ENCODE results near the gene MRPL30. TPM values are rescaled to one million over a fixed set of nuclear protein-coding genes. Genes with fewer than 3 reads are reported as not detected.

The MRPL30 gene
- 33.1 to 44.6 TPM (median 35.6 TPM) in 5 replicates for total RNA-seq (2022; extraction: Qiagen RNA extraction; ENCODE audit: low read depth)

DNA sequence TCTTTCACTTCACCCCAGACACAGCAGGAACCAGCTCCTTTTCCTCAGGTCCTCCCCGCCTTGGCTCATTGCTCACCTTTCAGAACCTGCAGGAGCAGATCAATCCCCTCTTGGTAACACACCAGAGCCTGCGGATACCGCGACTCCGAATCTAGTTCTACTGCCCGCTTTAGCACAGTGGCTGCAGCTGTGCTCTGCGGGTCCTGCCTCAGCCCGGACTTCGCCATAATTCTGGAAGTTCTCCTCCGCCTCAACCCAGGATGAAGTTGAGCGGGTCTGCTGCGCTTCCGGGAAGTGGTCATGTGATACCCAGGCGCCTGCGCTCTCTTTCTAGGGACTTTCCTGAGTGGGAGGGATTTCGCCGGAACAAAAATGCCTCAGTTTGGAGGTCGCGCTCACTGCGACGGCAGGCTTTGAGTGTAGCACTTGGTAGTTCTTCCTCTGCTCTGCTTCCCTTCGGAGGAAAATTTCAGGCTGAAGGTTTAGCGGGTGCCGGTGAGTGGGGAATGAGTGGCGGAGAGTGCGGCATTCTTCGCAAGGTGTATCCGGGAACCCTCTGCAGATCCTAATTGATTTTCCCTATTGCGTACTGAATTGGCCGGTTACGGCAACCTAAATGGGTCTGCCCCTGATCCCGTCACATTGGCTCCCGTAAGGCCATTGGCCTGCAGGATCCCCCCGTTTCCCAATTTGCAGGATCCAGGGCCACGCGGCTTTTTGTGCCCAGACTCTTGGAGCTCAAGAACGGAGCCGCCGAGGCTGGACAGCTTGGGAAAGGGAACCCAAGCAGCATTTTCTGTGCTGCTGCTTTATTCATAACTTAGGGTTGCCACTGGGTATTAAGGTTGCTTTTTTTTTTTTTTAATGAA lies at the start of gene MRPL30, which contains the start of gene MITD1:
MRPL30 (plus strand) TSS at position 430 of the 869 bp plus-strand sequence. CDS start 5,020 bp downstream, outside the sequence.
MITD1 (minus strand) TSS at position 304 of the 869 bp plus-strand sequence; CDS start at position 227, 77 bp downstream.

DNA sequence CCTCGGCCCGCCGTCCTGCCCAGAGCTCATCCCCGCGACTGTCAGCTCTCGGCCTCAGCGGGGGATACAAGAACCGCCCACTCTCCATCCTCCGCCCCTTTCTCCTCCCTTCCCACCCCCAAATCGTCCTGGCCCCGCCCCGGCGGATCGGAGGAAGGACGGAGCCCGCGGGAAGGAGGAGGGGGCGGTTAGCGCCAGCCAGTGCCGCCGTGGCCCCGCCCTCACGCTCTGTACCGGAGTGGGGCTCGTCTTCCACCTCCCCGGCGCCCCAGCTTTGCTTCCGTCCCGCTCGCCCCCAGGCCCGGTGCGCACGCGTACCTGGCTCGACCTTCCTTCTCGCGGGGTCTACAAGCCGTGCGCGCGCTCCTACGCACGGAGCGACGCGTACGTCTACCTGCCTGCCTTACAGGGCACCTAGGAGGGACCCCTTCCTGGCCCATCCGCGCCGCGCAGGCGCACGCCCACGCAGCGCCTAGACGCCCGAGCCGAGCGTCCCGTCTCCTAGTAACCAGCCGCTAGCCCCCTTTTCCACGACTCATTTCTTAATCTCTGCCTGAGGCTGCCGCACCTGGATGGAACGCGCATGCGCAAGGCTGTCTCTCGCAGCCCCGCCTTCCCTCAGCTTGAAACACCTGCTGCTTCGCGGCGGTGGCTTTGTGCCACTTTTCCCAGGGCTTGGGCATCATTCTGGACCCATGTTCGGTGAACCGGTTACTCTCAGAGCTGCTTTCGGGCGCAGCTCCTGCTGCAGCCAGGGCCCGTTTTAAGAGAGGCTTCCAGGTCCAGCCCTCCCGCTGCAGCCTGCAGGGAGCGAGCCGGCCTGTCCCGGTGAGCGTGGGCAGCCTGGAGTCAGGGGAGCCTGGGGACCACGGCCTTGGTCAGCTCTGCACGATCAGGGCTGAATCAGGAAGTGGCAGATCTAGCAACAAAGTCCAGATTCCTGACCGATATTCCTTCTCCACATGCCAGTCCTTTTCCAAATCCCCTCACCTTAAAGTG lies 39.6 kb upstream of the MRPL30 start, which contains the start of gene C2orf15:
C2orf15 (plus strand) TSS at position 598 of the 999 bp plus-strand sequence. CDS start 8,852 bp downstream, outside the sequence.

DNA sequence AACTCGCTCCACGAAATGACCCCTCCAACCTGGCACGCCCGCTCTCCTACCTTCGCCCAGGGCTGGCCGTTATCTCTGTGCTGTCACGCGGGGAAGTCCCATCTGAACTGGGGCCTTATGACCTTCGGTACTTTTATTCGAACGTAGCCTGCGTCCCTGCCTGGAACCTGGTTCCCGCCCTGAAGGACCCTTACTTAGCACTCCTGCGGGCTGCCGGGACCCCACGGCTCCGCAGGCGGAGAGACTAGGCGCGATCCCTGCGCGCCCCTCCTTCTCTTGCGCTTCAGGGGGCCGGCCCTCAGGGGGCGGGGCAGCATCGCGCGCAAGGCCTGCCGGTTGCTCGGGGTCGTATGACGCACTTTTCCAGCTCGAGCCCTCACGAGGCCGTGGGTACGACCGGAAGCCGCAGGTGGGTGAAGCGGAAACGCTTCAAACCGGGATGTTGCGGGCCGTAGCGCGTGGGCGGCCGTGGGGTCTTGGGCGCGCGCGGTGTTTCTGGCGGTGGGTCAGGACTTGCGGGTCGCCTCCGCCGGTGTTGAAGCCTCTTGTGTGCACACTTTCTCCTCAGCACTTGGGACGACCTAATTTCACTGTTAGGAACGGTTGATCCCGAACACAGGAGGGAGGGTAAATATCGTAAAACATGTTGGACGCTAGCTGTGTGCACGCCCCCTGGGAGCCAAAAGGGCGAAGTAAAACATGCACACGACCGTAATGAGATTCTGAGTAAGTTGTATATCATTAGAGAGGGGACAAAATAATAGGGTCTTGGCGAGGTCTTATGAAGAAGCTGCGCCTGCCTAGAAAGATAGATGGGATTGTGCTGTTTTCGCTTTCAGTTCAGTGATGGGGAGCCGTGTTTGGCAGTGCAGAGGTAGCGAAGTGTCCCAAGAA lies 26.1 kb upstream of the MRPL30 start, which contains the start of the genes LIPT1 and TSGA10:
LIPT1 (plus strand) TSS at position 325 of the 894 bp plus-strand sequence. CDS start 6,991 bp downstream, outside the sequence.
TSGA10 (minus strand) TSS at position 300 of the 894 bp plus-strand sequence. CDS start 45,503 bp downstream, outside the sequence.

Other genes starting within 250 kb of the MRPL30 start
- gene CRACDL, start 245.0 kb upstream of the MRPL30 start, total RNA-seq (2022; extraction: Qiagen RNA extraction; ENCODE audit: low read depth), result 0.36 to 0.93 TPM (median 0.57 TPM) in 5 replicates
- gene C2orf15, start 39.5 kb upstream of the MRPL30 start, total RNA-seq (2022; extraction: Qiagen RNA extraction; ENCODE audit: low read depth), result 0.41 to 0.61 TPM (median 0.52 TPM) in 5 replicates
- gene TSGA10, start 26.2 kb upstream of the MRPL30 start, total RNA-seq (2022; extraction: Qiagen RNA extraction; ENCODE audit: low read depth), result 1.5 to 7.1 TPM (median 4.2 TPM) in 5 replicates
- gene LIPT1, start 26.2 kb upstream of the MRPL30 start, total RNA-seq (2022; extraction: Qiagen RNA extraction; ENCODE audit: low read depth), result 3.1 to 4.3 TPM (median 3.8 TPM) in 5 replicates
- 25.0 to 31.9 TPM (median 29.6 TPM) in 5 replicates for gene MITD1, start 126 bp upstream of the MRPL30 start, total RNA-seq (2022; extraction: Qiagen RNA extraction; ENCODE audit: low read depth)
- gene LYG2, start 74.5 kb downstream of the MRPL30 start, total RNA-seq (2022; extraction: Qiagen RNA extraction; ENCODE audit: low read depth), result not detected in 5 replicates
- gene LYG1, start 120.0 kb downstream of the MRPL30 start, total RNA-seq (2022; extraction: Qiagen RNA extraction; ENCODE audit: low read depth), result 0.49 to 2.6 TPM (median 1.6 TPM) in 5 replicates
- 37.3 to 44.9 TPM (median 41.4 TPM) in 5 replicates for gene TXNDC9, start 155.1 kb downstream of the MRPL30 start, total RNA-seq (2022; extraction: Qiagen RNA extraction; ENCODE audit: low read depth)
- gene EIF5B, start 156.2 kb downstream of the MRPL30 start, total RNA-seq (2022; extraction: Qiagen RNA extraction; ENCODE audit: low read depth), result 61.2 to 72.7 TPM (median 64.8 TPM) in 5 replicates

Measured in A549 treated with DMSO at 1 μM for 4 hours (cell line).